ENCODE results near the gene B9D1. TPM values are rescaled to one million over a fixed set of nuclear protein-coding genes. Genes with fewer than 3 reads are reported as not detected.

B9D1 gene
- total and polyA plus RNA-seq, 2 of the 13 experiments (the other 11 are each of a cell fraction or from before 2014, with no cell fraction given), result 27.7 to 31.1 TPM

- TF ChIP-seq ZNF687 (CRISPR knock-in tag; IDR thresholded peaks at IDR 0.05) (peak; percentile 32), ZNF629 (CRISPR knock-in tag; conservative IDR thresholded peaks at IDR 0.05) (peak; percentile 91)
Measured at GRCh38 chr17:19386051-19386929, 23.8 kb upstream of the B9D1 start (continued).

GRCh38 chr17:19385521-19385983 is 23.0 kb upstream of the B9D1 start:
- Histone ChIP-seq H3K36me3 (replicated peaks in 1 of 2; ENCODE audit: control insufficient read depth in 1 of 2, insufficient read depth in 2 of 2, low read length in 2 of 2) (peaks cover 11 to 28% of the 10 kb centered on the region in 2 experiments), H3K9me3 (ENCODE audit: low read length) (no peaks in the 10 kb centered on the region), H2AFZ (ENCODE audit: low read length) (no peak overlapping the region), H4K20me1 (ENCODE audit: insufficient read depth, low read length) (no peaks in the 10 kb centered on the region), H3K27ac (ENCODE audit: extremely low read length, insufficient read depth, low read length) (no peak overlapping the region), H3K79me2 (ENCODE audit: insufficient read depth, low read length) (no peaks in the 10 kb centered on the region), H3K9ac (ENCODE audit: insufficient read depth, low read depth, low read length) (no peak overlapping the region), H3K4me3 (replicated peaks in 1 of 3; ENCODE audit: insufficient read depth in 1 of 3, low read depth in 2 of 3, low read length in 3 of 3) (no peak overlapping the region), H3K4me1 (ENCODE audit: insufficient read depth, low read length) (peaks cover 34% of the 10 kb centered on the region), H3K27me3 (ENCODE audit: control insufficient read depth in 1 of 2, insufficient read depth in 2 of 2, low read length in 2 of 2) (0 out of 5 replicates have a peak, but pooled peaks cover 0 to 10% of the 10 kb centered on the region in 2 experiments), H3K4me2 (ENCODE audit: low read depth, low read length) (no peak overlapping the region)
- FAIRE-seq (no peak), ATAC-seq (no peak), DNase-seq (ENCODE audit: low spot score) (no peak)
- in situ Hi-C loops (cut with HindIII; ENCODE audit: extremely low pct_ligation_motif_present, low pct_unique_long_range_greater_than_20kb), result no loop called here
- POLR2A ChIA-PET, result interaction anchor here (1.0 to 3.9 kb wide), 2 partner anchors 8 to 47 kb away, joined by 3 to 33 read pairs; partner anchors contain the start of gene MAPK7
- 90% methylated on average over 9 of the region's 9 CpGs for WGBS (ENCODE audit: low lambda C conversion rate)
- TF ChIP-seq ZBTB33 (CRISPR knock-in tag; IDR thresholded peaks at IDR 0.05), result peak; percentile 87; the same call in 1 of the 2 replicates
- no peak for TF ChIP-seq KAT2B (IDR thresholded peaks at IDR 0.05; ENCODE audit: borderline replicate concordance, low read depth, low read length)
- TF ChIP-seq HHEX (CRISPR knock-in tag; IDR thresholded peaks at IDR 0.05), result no peak
- no peak for TF ChIP-seq HNRNPL (IDR thresholded peaks at IDR 0.05; ENCODE audit: low read depth, low read length)
- no peak for TF ChIP-seq ZFX (CRISPR knock-in tag; IDR thresholded peaks at IDR 0.05; ENCODE audit: low read depth)
- no peak for TF ChIP-seq ZNF44 (CRISPR knock-in tag; IDR thresholded peaks at IDR 0.05)
- TF ChIP-seq KDM5A (IDR thresholded peaks at IDR 0.05; ENCODE audit: borderline replicate concordance, low read length), result no peak
- TF ChIP-seq ZNF768 (CRISPR knock-in tag; IDR thresholded peaks at IDR 0.05), result peak; percentile 53; the same call in 1 of the 2 replicates
- TF ChIP-seq HMGA1 (CRISPR knock-in tag; conservative IDR thresholded peaks at IDR 0.05), result no peak
- TF ChIP-seq ZSCAN30 (CRISPR knock-in tag; IDR thresholded peaks at IDR 0.05), result no peak
- intact Hi-C loops (cut with micrococcal nuclease; ENCODE audit: unreplicated experiment), result no loop called here
- TSS peak; percentile 27 for BruUV-seq (replicated peaks)
- CTCF ChIA-PET (ENCODE audit: low intra/inter-chr PET ratio, low total read pairs), result no interaction called here
